A549 treated with AZD2906 at 1 μM for 4 hours (cell line): ENCODE results near the gene TEX51. TPM values are rescaled to one million over a fixed set of nuclear protein-coding genes. Genes with fewer than 3 reads are reported as not detected.

ENCODE experiments used
- total RNA-seq: library from RNA; stranded (reverse); fragments of 200-300 nt; extraction: Qiagen RNA extraction; gene quantifications from 5 replicates; pipeline ENCODE4 v1.2.3, GENCODE V29; 2022

The TEX51 gene
- not detected in 5 replicates for total RNA-seq

GRCh38 chr2:126898636-126899035 lies at the start of gene TEX51:
Gene TEX51, plus strand, starts transcription at chr2:126898890. Its CDS starts 29 bp downstream, at chr2:126898919.

Other genes starting within 250 kb of the TEX51 start
- not detected in 5 replicates for gene GYPC, start 242.7 kb upstream of the TEX51 start, total RNA-seq
- gene BIN1, start 208.3 kb downstream of the TEX51 start, total RNA-seq: 31.2 to 35.4 TPM (median 33.6 TPM) in 5 replicates